ENCODE data around the gene CARM1. TPM values are rescaled to one million over a fixed set of nuclear protein-coding genes. Genes with fewer than 3 reads are reported as not detected.

The CARM1 gene
- total and polyA plus RNA-seq, 2 of the 13 experiments (the other 11 are each of a cell fraction or from before 2014, with no cell fraction given): 27.6 to 55.8 TPM

DNA sequence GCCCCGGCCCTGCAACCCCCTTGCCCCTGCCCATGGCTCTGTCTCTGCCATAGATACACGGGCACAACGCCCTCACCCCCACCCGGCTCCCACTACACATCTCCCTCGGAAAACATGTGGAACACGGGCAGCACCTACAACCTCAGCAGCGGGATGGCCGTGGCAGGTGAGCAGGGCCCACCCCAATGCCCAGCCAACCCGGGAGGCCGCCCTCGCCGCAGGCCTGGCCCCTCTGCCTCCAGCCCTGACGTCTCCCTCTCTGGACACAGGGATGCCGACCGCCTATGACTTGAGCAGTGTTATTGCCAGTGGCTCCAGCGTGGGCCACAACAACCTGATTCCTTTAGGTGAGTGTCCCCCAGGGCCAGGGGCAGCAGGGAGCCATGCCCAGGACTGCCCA, 49.4 kb downstream of the CARM1 start:
- Histone ChIP-seq H4K20me1 (ENCODE audit: insufficient read depth, low read length) (no peaks in the 10 kb centered on the region), H3K9me3 (ENCODE audit: low read length) (no peaks in the 10 kb centered on the region), H3K27me3 (ENCODE audit: control insufficient read depth in 1 of 2, insufficient read depth in 2 of 2, low read length in 2 of 2) (no peaks in the 10 kb centered on the region), H3K79me2 (ENCODE audit: insufficient read depth, low read length) (no peaks in the 10 kb centered on the region), H3K36me3 (replicated peaks in 1 of 2; ENCODE audit: control insufficient read depth in 1 of 2, insufficient read depth in 2 of 2, low read length in 2 of 2) (peaks cover 33 to 50% of the 10 kb centered on the region in 2 experiments; a peak in 4 of 5 replicates), H2AFZ (ENCODE audit: low read length) (no peak overlapping the region), H3K4me2 (ENCODE audit: low read depth, low read length) (no peak overlapping the region), H3K9ac (ENCODE audit: insufficient read depth, low read depth, low read length) (no peak overlapping the region), H3K4me1 (ENCODE audit: insufficient read depth, low read length) (no peaks in the 10 kb centered on the region), H3K27ac (ENCODE audit: extremely low read length, insufficient read depth, low read length) (no peak overlapping the region), H3K4me3 (replicated peaks in 1 of 3; ENCODE audit: insufficient read depth in 1 of 3, low read depth in 2 of 3, low read length in 3 of 3) (no peak overlapping the region)
- intact Hi-C loops (cut with micrococcal nuclease; ENCODE audit: unreplicated experiment) (loop anchor here (10.0 kb wide), 1 partner anchor 46 kb away; the partner anchor contains the start of gene CARM1), in situ Hi-C loops (cut with HindIII; ENCODE audit: extremely low pct_ligation_motif_present, low pct_unique_long_range_greater_than_20kb) (no loop called here)
- WGBS (ENCODE audit: low lambda C conversion rate): 96% methylated on average over 9 of the region's 16 CpGs
- no TSS peak for BruUV-seq (replicated peaks)
- FAIRE-seq (no peak), DNase-seq (ENCODE audit: low spot score) (no peak), ATAC-seq (no peak; the same call in 1 of the 3 replicates)
- ChIA-PET CTCF (ENCODE audit: low intra/inter-chr PET ratio, low total read pairs) (no interaction called here), POLR2A (no interaction called here)
- TF ChIP-seq ZNF703 (CRISPR knock-in tag; IDR thresholded peaks at IDR 0.05; ENCODE audit: borderline replicate concordance) (no peak), GTF3A (CRISPR knock-in tag; conservative IDR thresholded peaks at IDR 0.05) (no peak), HOXA5 (CRISPR knock-in tag; IDR thresholded peaks at IDR 0.05) (no peak)

DNA sequence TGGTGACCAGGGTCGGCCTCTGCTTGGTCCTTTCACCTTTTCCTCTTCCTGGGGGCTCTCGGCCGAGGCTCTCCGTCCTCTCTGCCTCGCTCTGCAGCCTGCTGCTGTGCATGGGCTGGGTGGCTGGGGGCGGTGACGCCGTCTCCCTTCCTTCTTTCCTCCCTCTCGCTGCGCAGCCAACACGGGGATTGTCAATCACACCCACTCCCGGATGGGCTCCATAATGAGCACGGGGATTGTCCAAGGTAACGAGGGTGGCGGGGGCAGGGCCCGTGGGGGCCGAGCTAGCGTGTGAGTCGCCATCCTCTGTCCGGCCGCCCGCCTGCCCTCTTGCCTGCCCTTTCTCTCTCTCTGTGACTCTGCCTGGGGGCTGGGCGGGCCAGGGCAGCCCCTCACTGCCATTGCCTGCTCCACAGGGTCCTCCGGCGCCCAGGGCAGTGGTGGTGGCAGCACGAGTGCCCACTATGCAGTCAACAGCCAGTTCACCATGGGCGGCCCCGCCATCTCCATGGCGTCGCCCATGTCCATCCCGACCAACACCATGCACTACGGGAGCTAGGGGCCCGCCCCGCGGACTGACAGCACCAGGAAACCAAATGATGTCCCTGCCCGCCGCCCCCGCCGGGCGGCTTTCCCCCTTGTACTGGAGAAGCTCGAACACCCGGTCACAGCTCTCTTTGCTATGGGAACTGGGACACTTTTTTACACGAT, 50.0 kb downstream of the CARM1 start:
- Histone ChIP-seq H3K4me3 (replicated peaks in 1 of 3; ENCODE audit: insufficient read depth in 1 of 3, low read depth in 2 of 3, low read length in 3 of 3) (no peak overlapping the region), H3K36me3 (replicated peaks in 1 of 2; ENCODE audit: control insufficient read depth in 1 of 2, insufficient read depth in 2 of 2, low read length in 2 of 2) (peaks cover 31 to 45% of the 10 kb centered on the region in 2 experiments; a peak in 4 of 5 replicates), H3K4me1 (ENCODE audit: insufficient read depth, low read length) (no peaks in the 10 kb centered on the region), H3K27ac (ENCODE audit: extremely low read length, insufficient read depth, low read length) (no peak overlapping the region), H3K79me2 (ENCODE audit: insufficient read depth, low read length) (no peaks in the 10 kb centered on the region), H3K27me3 (ENCODE audit: control insufficient read depth in 1 of 2, insufficient read depth in 2 of 2, low read length in 2 of 2) (no peaks in the 10 kb centered on the region), H3K9me3 (ENCODE audit: low read length) (no peaks in the 10 kb centered on the region), H4K20me1 (ENCODE audit: insufficient read depth, low read length) (no peaks in the 10 kb centered on the region), H3K9ac (ENCODE audit: insufficient read depth, low read depth, low read length) (no peak overlapping the region), H3K4me2 (ENCODE audit: low read depth, low read length) (no peak overlapping the region), H2AFZ (ENCODE audit: low read length) (no peak overlapping the region)
- intact Hi-C loops (cut with micrococcal nuclease; ENCODE audit: unreplicated experiment) (loop anchor here (10.0 kb wide), 1 partner anchor 47 kb away; the partner anchor contains the start of gene CARM1), in situ Hi-C loops (cut with HindIII; ENCODE audit: extremely low pct_ligation_motif_present, low pct_unique_long_range_greater_than_20kb) (no loop called here)
- FAIRE-seq (no peak), DNase-seq (ENCODE audit: low spot score) (no peak), ATAC-seq (peak; percentile 3; the same call in 2 of the 3 replicates)
- WGBS (ENCODE audit: low lambda C conversion rate): 96% methylated on average over 28 of the region's 43 CpGs
- no TSS peak for BruUV-seq (replicated peaks)
- ChIA-PET POLR2A (no interaction called here), CTCF (ENCODE audit: low intra/inter-chr PET ratio, low total read pairs) (no interaction called here)
- no peak for TF ChIP-seq CBFB (CRISPR knock-in tag; IDR thresholded peaks at IDR 0.05)
- TF ChIP-seq FOXK1 (CRISPR knock-in tag; IDR thresholded peaks at IDR 0.05; ENCODE audit: borderline replicate concordance, low read depth): no peak
- TF ChIP-seq GATA4 (IDR thresholded peaks at IDR 0.05; ENCODE audit: borderline replicate concordance, low read depth): no peak
- peak; percentile 52 for TF ChIP-seq AGO2 (optimal IDR thresholded peaks at IDR 0.05; ENCODE audit: low read depth, low read length)
- TF ChIP-seq, protein P1, sequence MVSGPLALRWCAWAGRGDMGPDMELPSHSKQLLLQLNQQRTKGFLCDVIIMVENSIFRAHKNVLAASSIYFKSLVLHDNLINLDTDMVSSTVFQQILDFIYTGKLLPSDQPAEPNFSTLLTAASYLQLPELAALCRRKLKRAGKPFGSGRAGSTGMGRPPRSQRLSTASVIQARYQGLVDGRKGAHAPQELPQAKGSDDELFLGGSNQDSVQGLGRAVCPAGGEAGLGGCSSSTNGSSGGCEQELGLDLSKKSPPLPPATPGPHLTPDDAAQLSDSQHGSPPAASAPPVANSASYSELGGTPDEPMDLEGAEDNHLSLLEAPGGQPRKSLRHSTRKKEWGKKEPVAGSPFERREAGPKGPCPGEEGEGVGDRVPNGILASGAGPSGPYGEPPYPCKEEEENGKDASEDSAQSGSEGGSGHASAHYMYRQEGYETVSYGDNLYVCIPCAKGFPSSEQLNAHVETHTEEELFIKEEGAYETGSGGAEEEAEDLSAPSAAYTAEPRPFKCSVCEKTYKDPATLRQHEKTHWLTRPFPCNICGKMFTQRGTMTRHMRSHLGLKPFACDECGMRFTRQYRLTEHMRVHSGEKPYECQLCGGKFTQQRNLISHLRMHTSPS (CRISPR knock-in tag; IDR thresholded peaks at IDR 0.05; ENCODE audit: low read depth): no peak
- no peak for TF ChIP-seq SP2 (CRISPR knock-in tag; IDR thresholded peaks at IDR 0.05)
- TF ChIP-seq POLR2G (IDR thresholded peaks at IDR 0.05; ENCODE audit: low read depth, low read length): peak; percentile 26; the same call in 1 of the 2 replicates
